Measurements from ENCODE around the gene HCN3. TPM values are rescaled to one million over a fixed set of nuclear protein-coding genes. Genes with fewer than 3 reads are reported as not detected.

Gene HCN3
- total RNA-seq, 1 experiment from 2014 or later = 5.4 TPM

GRCh38 chr1:155273343-155274245 is 3.7 kb upstream of the HCN3 start, which contains the start of gene CLK2:
Gene CLK2 (minus strand): TSS chr1:155273504. CDS start chr1:155270977, 2,527 bp downstream.
- H3K4me3 Mint-ChIP-seq = peak within 1 kb of the TSS; percentile 89 to 96
- Histone ChIP-seq H3K4me1 (ENCODE audit: insufficient read depth, low read length) (peaks cover 6% of the 10 kb centered on the region), H3K4ac (ENCODE audit: low read depth, low read length) (no peak within 1 kb of the TSS), H3K18ac (ENCODE audit: insufficient read length, low read depth, low read length) (peak within 1 kb of the TSS; percentile 85), H3K23me2 (ENCODE audit: insufficient read length, low read depth, low read length, poor library complexity, severe bottlenecking) (peaks cover 17% of the 10 kb centered on the region), H3K9me3 (ENCODE audit: control insufficient read depth, low read depth, low read length) (no peaks in the 10 kb centered on the region), H4K91ac (ENCODE audit: insufficient read length, low read depth, low read length) (no peak within 1 kb of the TSS), H2BK120ac (ENCODE audit: low read depth, low read length, poor library complexity, severe bottlenecking) (no peak within 1 kb of the TSS), H3K79me2 (ENCODE audit: insufficient read depth, low read length) (peaks cover 11% of the 10 kb centered on the region), H3K23ac (ENCODE audit: insufficient read length, low read depth, low read length) (no peak within 1 kb of the TSS), H2AK5ac (ENCODE audit: insufficient read length, low read length) (no peak within 1 kb of the TSS), H3K14ac (ENCODE audit: insufficient read depth, low read length) (peak within 1 kb of the TSS; percentile 74; the same call in 1 of the 2 replicates), H2BK5ac (ENCODE audit: insufficient read length, low read length) (no peak within 1 kb of the TSS), H3K9ac (ENCODE audit: extremely low read depth, insufficient read length, low read length) (peak within 1 kb of the TSS; percentile 79), H3K4me2 (ENCODE audit: insufficient read depth, insufficient read length, low read length) (peak within 1 kb of the TSS; percentile 85), H3K56ac (ENCODE audit: insufficient read length, low read depth, low read length) (no peak within 1 kb of the TSS), H2BK20ac (ENCODE audit: low read depth, low read length, poor library complexity, severe bottlenecking) (no peak within 1 kb of the TSS), H3K27ac (ENCODE audit: insufficient read length, low read depth, low read length) (peak within 1 kb of the TSS; percentile 29), H2BK12ac (ENCODE audit: insufficient read length, low read depth, low read length) (no peak within 1 kb of the TSS), H4K8ac (replicated peaks; ENCODE audit: insufficient read length, low read depth, low read length) (no peak within 1 kb of the TSS), H3K27me3 (ENCODE audit: insufficient read depth, low read length) (no peaks in the 10 kb centered on the region), H4K20me1 (ENCODE audit: control insufficient read depth, insufficient read depth, insufficient read length) (no peaks in the 10 kb centered on the region), H2AFZ (ENCODE audit: low read length) (peak within 1 kb of the TSS; percentile 46), H3T11ph (ENCODE audit: low read length) (no peak within 1 kb of the TSS), H4K5ac (ENCODE audit: insufficient read length, low read depth, low read length) (no peak within 1 kb of the TSS), H3K79me1 (ENCODE audit: insufficient read depth, low read depth, low read length, poor library complexity, severe bottlenecking) (peaks cover 4% of the 10 kb centered on the region), H2BK15ac (ENCODE audit: low read depth, low read length) (no peak within 1 kb of the TSS)
- peak; percentile 98 for DNase-seq
- H3K4me1 Mint-ChIP-seq = peaks cover 19 to 31% of the 10 kb centered on the region in 2 experiments
- no CpG with 5 or more reads among the region's 61 CpGs for WGBS (ENCODE audit: extremely low coverage, insufficient read length, low lambda C conversion rate)
- H3K36me3 Mint-ChIP-seq (ENCODE audit: insufficient read depth in 1 of 3, low read depth in 3 of 3) = peaks cover 31 to 43% (median 38%) of the 10 kb centered on the region in 3 experiments; a peak in 6 of 7 replicates
- TF ChIP-seq, protein P1, sequence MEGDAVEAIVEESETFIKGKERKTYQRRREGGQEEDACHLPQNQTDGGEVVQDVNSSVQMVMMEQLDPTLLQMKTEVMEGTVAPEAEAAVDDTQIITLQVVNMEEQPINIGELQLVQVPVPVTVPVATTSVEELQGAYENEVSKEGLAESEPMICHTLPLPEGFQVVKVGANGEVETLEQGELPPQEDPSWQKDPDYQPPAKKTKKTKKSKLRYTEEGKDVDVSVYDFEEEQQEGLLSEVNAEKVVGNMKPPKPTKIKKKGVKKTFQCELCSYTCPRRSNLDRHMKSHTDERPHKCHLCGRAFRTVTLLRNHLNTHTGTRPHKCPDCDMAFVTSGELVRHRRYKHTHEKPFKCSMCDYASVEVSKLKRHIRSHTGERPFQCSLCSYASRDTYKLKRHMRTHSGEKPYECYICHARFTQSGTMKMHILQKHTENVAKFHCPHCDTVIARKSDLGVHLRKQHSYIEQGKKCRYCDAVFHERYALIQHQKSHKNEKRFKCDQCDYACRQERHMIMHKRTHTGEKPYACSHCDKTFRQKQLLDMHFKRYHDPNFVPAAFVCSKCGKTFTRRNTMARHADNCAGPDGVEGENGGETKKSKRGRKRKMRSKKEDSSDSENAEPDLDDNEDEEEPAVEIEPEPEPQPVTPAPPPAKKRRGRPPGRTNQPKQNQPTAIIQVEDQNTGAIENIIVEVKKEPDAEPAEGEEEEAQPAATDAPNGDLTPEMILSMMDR (conservative IDR thresholded peaks at IDR 0.05) = no peak
- H3K27ac Mint-ChIP-seq = peak within 1 kb of the TSS; percentile 96 to 98 (median 96)
- H3K9me3 Mint-ChIP-seq = 0 out of 5 replicates have a peak, but pooled peaks cover 0 to 3% of the 10 kb centered on the region in 2 experiments
- H3K27me3 Mint-ChIP-seq (ENCODE audit: low read depth) = peaks cover 4% of the 10 kb centered on the region; the same call in 1 of the 2 replicates

All from H9 (cell line).